Measurements from ENCODE around the gene PHACTR3. TPM values are rescaled to one million over a fixed set of nuclear protein-coding genes. Genes with fewer than 3 reads are reported as not detected.

The PHACTR3 gene
- total RNA-seq, 1 donor from 2014 or later: not detected

- no peaks in the 10 kb centered on the region for H3K4me1 Mint-ChIP-seq (ENCODE audit: low read depth)
- H3K4me3 Mint-ChIP-seq (ENCODE audit: unreplicated experiment): no peak overlapping the region
- no peak for DNase-seq (ENCODE audit: low spot score)
- TF ChIP-seq, protein P1, sequence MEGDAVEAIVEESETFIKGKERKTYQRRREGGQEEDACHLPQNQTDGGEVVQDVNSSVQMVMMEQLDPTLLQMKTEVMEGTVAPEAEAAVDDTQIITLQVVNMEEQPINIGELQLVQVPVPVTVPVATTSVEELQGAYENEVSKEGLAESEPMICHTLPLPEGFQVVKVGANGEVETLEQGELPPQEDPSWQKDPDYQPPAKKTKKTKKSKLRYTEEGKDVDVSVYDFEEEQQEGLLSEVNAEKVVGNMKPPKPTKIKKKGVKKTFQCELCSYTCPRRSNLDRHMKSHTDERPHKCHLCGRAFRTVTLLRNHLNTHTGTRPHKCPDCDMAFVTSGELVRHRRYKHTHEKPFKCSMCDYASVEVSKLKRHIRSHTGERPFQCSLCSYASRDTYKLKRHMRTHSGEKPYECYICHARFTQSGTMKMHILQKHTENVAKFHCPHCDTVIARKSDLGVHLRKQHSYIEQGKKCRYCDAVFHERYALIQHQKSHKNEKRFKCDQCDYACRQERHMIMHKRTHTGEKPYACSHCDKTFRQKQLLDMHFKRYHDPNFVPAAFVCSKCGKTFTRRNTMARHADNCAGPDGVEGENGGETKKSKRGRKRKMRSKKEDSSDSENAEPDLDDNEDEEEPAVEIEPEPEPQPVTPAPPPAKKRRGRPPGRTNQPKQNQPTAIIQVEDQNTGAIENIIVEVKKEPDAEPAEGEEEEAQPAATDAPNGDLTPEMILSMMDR (IDR thresholded peaks at IDR 0.05): no peak
- H3K27me3 Mint-ChIP-seq (ENCODE audit: low read depth): peaks cover 6% of the 10 kb centered on the region
- peaks cover 8% of the 10 kb centered on the region for H3K9me3 Mint-ChIP-seq (ENCODE audit: low read depth)
- no peaks in the 10 kb centered on the region for H3K36me3 Mint-ChIP-seq (ENCODE audit: low read depth)
- H3K27ac Mint-ChIP-seq (ENCODE audit: unreplicated experiment): no peak overlapping the region
Observed at GRCh38 chr20:59645271-59645670, 40.9 kb downstream of the PHACTR3 start.

GRCh38 chr20:59645761-59646171 is 41.4 kb downstream of the PHACTR3 start:
- Mint-ChIP-seq H3K27me3 (ENCODE audit: low read depth) (peaks cover 6% of the 10 kb centered on the region), H3K9me3 (ENCODE audit: low read depth) (peaks cover 8% of the 10 kb centered on the region), H3K4me1 (ENCODE audit: low read depth) (no peaks in the 10 kb centered on the region), H3K36me3 (ENCODE audit: low read depth) (no peaks in the 10 kb centered on the region), H3K27ac (ENCODE audit: unreplicated experiment) (no peak overlapping the region), H3K4me3 (ENCODE audit: unreplicated experiment) (no peak overlapping the region)
- TF ChIP-seq, protein P1 (IDR thresholded peaks at IDR 0.05): peak; percentile 36
- DNase-seq (ENCODE audit: low spot score): no peak

DNA sequence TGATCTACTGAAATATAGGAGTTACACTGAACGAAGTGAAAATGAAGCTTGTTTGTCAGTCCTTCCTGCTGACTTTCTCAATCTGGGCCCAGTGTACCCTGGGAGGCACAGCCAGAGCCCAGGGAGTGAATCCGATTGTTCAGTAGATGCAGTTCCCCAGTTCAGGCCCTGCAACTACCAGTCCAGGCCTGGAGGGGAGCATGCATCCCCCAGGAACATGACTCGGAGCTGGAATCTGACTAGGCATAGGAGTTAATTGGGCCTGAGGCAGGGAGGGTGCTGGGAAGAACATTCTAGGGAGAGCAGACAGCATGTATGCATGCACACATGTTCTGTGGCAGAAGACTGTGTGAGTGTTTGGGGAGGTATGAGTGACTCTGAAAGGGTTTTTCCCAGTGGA is 42.1 kb downstream of the PHACTR3 start:
- Mint-ChIP-seq H3K9me3 (ENCODE audit: low read depth) (peaks cover 8% of the 10 kb centered on the region), H3K4me3 (ENCODE audit: unreplicated experiment) (no peak overlapping the region), H3K27ac (ENCODE audit: unreplicated experiment) (no peak overlapping the region), H3K4me1 (ENCODE audit: low read depth) (no peaks in the 10 kb centered on the region), H3K27me3 (ENCODE audit: low read depth) (peaks cover 6% of the 10 kb centered on the region), H3K36me3 (ENCODE audit: low read depth) (no peaks in the 10 kb centered on the region)
- TF ChIP-seq, protein P1 (IDR thresholded peaks at IDR 0.05): no peak
- no peak for DNase-seq (ENCODE audit: low spot score)

DNA sequence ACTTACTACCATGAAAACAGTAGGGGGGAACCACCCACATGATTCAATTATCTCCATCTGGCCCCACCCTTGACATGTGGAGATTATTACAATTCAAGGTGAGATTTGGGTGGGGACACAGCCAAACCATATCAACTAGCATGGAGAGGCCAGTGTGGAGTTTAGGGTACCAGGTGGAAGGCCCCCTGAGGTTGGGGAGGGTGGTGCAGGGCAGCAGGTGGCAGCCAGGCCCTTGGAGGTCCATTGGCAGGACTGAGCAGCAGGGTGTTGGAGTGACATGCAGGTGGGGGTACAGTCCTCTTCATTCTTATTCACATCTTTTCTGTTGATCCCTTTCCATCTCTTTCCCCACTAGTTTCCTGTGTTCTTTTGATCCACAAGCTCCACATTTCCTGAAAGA is 42.9 kb downstream of the PHACTR3 start:
- DNase-seq (ENCODE audit: low spot score): no peak
- Mint-ChIP-seq H3K27me3 (ENCODE audit: low read depth) (peaks cover 7% of the 10 kb centered on the region), H3K4me3 (ENCODE audit: unreplicated experiment) (no peak overlapping the region), H3K4me1 (ENCODE audit: low read depth) (no peaks in the 10 kb centered on the region), H3K36me3 (ENCODE audit: low read depth) (no peaks in the 10 kb centered on the region), H3K27ac (ENCODE audit: unreplicated experiment) (no peak overlapping the region), H3K9me3 (ENCODE audit: low read depth) (peaks cover 8% of the 10 kb centered on the region)
- TF ChIP-seq, protein P1 (IDR thresholded peaks at IDR 0.05): no peak

- TF ChIP-seq, protein P1 (IDR thresholded peaks at IDR 0.05): no peak
- H3K4me3 Mint-ChIP-seq (ENCODE audit: unreplicated experiment): no peak overlapping the region
- H3K27me3 Mint-ChIP-seq (ENCODE audit: low read depth): peaks cover 5% of the 10 kb centered on the region
- no peaks in the 10 kb centered on the region for H3K4me1 Mint-ChIP-seq (ENCODE audit: low read depth)
- no peak for DNase-seq (ENCODE audit: low spot score)
- no peak overlapping the region for H3K27ac Mint-ChIP-seq (ENCODE audit: unreplicated experiment)
- H3K9me3 Mint-ChIP-seq (ENCODE audit: low read depth): peaks cover 8% of the 10 kb centered on the region
- no peaks in the 10 kb centered on the region for H3K36me3 Mint-ChIP-seq (ENCODE audit: low read depth)
Observed at GRCh38 chr20:59648466-59649070, 44.2 kb downstream of the PHACTR3 start.
